Measurements from ENCODE around the gene R3HDML.

- TF ChIP-seq POU2F2 (IDR thresholded peaks at IDR 0.05; ENCODE audit: borderline replicate concordance, low read depth, low read length) (no peak), CHD4 (IDR thresholded peaks at IDR 0.05) (no peak), CTCF (IDR thresholded peaks at IDR 0.05 in 2 of 3, conservative IDR thresholded peaks at IDR 0.05 in 1 of 3; ENCODE audit: control insufficient read depth in 2 of 3, extremely low read depth in 1 of 3, insufficient read depth in 1 of 3, low read depth in 3 of 3, low read length in 3 of 3) (no peak), RFX5 (IDR thresholded peaks at IDR 0.05; ENCODE audit: low read depth, low read length) (no peak), SP1 (IDR thresholded peaks at IDR 0.05; ENCODE audit: low read depth, low read length) (no peak)
Observed at GRCh38 chr20:44345147-44345546, 8.3 kb downstream of the R3HDML start.
